ENCODE data around the gene GCN1. TPM values are rescaled to one million over a fixed set of nuclear protein-coding genes. Genes with fewer than 3 reads are reported as not detected.

Gene GCN1
- total RNA-seq, 1 experiment from 2014 or later: 117 TPM

GRCh38 chr12:120090206-120090605 is 104.3 kb downstream of the GCN1 start:
- no peak for DNase-seq (ENCODE audit: unreplicated experiment)
- intact Hi-C loops (cut with micrococcal nuclease): no loop called here
- no peak overlapping the region for H3K27ac Mint-ChIP-seq (ENCODE audit: low read depth, unreplicated experiment)
- no peaks in the 10 kb centered on the region for H3K27me3 Mint-ChIP-seq (ENCODE audit: insufficient read depth, unreplicated experiment)
- POLR2A ChIA-PET: interaction anchor here (2.8 to 6.1 kb wide), 2 partner anchors 26 to 101 kb away, joined by 15 to 46 read pairs; partner anchors contain the start of genes BICDL1 and RAB35
- peaks cover 25% of the 10 kb centered on the region for H3K36me3 Mint-ChIP-seq (ENCODE audit: insufficient read depth, unreplicated experiment)
- CTCF ChIA-PET: interaction anchor here (0.7 to 1.3 kb wide), 4 partner anchors 61 to 343 kb away, joined by 3 read pairs; partner anchors contain the start of gene RPLP0
- no peak overlapping the region for H3K4me3 Mint-ChIP-seq (ENCODE audit: unreplicated experiment)
- H3K4me1 Mint-ChIP-seq (ENCODE audit: insufficient read depth, unreplicated experiment): peaks cover 23% of the 10 kb centered on the region
- no TSS peak for BruUV-seq (replicated peaks)
- H3K9me3 Mint-ChIP-seq (ENCODE audit: unreplicated experiment): no peaks in the 10 kb centered on the region
- no peak for TF ChIP-seq CTCF (IDR thresholded peaks at IDR 0.05; ENCODE audit: unreplicated experiment)

- Mint-ChIP-seq H3K4me3 (ENCODE audit: unreplicated experiment) (no peak overlapping the region), H3K4me1 (ENCODE audit: insufficient read depth, unreplicated experiment) (peaks cover 23% of the 10 kb centered on the region), H3K9me3 (ENCODE audit: unreplicated experiment) (no peaks in the 10 kb centered on the region), H3K36me3 (ENCODE audit: insufficient read depth, unreplicated experiment) (peaks cover 25% of the 10 kb centered on the region), H3K27ac (ENCODE audit: low read depth, unreplicated experiment) (no peak overlapping the region), H3K27me3 (ENCODE audit: insufficient read depth, unreplicated experiment) (no peaks in the 10 kb centered on the region)
- ChIA-PET CTCF (interaction anchor here (0.7 to 1.3 kb wide), 2 partner anchors 61 to 203 kb away, joined by 3 read pairs; no protein-coding TSS in a partner anchor), POLR2A (interaction anchor here (2.8 to 6.1 kb wide), 2 partner anchors 27 to 101 kb away, joined by 15 to 46 read pairs; partner anchors contain the start of genes BICDL1 and RAB35)
- BruUV-seq (replicated peaks): no TSS peak
- intact Hi-C loops (cut with micrococcal nuclease): no loop called here
- no peak for TF ChIP-seq CTCF (IDR thresholded peaks at IDR 0.05; ENCODE audit: unreplicated experiment)
- no peak for DNase-seq (ENCODE audit: unreplicated experiment)
These were observed 104.7 kb downstream of the GCN1 start for GRCh38 chr12:120089796-120090195.

GRCh38 chr12:120089105-120089504 is 105.4 kb downstream of the GCN1 start:
- intact Hi-C loops (cut with micrococcal nuclease): no loop called here
- H3K4me3 Mint-ChIP-seq (ENCODE audit: unreplicated experiment): no peak overlapping the region
- POLR2A ChIA-PET: interaction anchor here (0.6 to 6.1 kb wide), 3 partner anchors 28 to 100 kb away, joined by 3 to 46 read pairs (median 15); partner anchors contain the start of genes BICDL1 and RAB35
- no peak for TF ChIP-seq CTCF (IDR thresholded peaks at IDR 0.05; ENCODE audit: unreplicated experiment)
- peaks cover 23% of the 10 kb centered on the region for H3K4me1 Mint-ChIP-seq (ENCODE audit: insufficient read depth, unreplicated experiment)
- no peak for DNase-seq (ENCODE audit: unreplicated experiment)
- no TSS peak for BruUV-seq (replicated peaks)
- no peak overlapping the region for H3K27ac Mint-ChIP-seq (ENCODE audit: low read depth, unreplicated experiment)
- H3K36me3 Mint-ChIP-seq (ENCODE audit: insufficient read depth, unreplicated experiment): peaks cover 22% of the 10 kb centered on the region
- H3K27me3 Mint-ChIP-seq (ENCODE audit: insufficient read depth, unreplicated experiment): no peaks in the 10 kb centered on the region
- CTCF ChIA-PET: interaction anchor here (0.7 to 1.0 kb wide), 2 partner anchors 100 to 127 kb away, joined by 3 to 5 read pairs; partner anchors contain the start of gene BICDL1
- H3K9me3 Mint-ChIP-seq (ENCODE audit: unreplicated experiment): no peaks in the 10 kb centered on the region

DNA sequence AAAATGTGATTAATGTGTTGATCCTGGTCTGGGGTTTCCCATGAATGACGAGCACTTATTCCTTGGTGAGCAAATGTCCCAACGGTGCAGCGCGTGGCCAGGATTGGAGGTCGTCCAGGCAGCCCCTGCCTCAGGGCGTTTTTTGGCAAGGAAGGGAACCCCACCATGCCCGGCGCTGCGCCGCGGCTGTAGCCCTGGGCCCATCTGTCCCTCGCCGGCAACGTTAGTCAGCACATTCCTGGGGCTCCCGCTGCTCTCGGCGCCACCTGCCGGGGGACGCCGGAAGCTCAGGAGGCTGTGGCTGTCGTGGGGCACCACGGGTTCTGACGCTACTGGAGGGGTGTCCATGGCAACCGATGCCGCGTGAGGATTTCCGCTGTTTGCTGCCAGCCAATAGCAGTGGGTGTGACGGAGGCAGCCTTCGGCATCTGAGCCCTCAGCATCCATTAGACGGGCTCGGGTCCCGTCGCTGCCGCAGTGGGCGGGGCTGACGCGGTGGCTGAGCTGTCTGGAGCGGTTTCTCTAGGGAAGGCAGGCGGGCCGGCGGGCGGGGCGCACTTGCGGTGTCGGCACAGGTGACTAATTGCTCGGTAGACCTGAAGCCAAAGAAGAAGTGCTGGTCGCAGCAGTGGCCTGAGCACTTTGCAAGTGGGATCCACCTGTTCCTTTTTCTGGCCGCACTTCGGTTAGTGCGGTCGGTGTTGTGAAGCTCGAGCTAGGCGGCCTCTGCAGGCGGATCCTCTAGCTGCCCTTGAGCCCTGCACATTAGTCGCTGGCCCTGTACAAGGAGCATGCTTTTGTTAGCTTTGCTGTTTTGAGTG is 107.5 kb downstream of the GCN1 start:
- POLR2A ChIA-PET: interaction anchor here (0.5 to 6.1 kb wide), 19 partner anchors 8 to 419 kb away, joined by 3 to 49 read pairs (median 4); partner anchors contain the start of genes BICDL1, PRKAB1 and RAB35
- peaks cover 23% of the 10 kb centered on the region for H3K36me3 Mint-ChIP-seq (ENCODE audit: insufficient read depth, unreplicated experiment)

More for the DNA sequence above, 107.5 kb downstream of the GCN1 start:
- BruUV-seq (replicated peaks): no TSS peak
- H3K4me3 Mint-ChIP-seq (ENCODE audit: unreplicated experiment): peak overlapping the region; percentile 70
- H3K9me3 Mint-ChIP-seq (ENCODE audit: unreplicated experiment): no peaks in the 10 kb centered on the region
- DNase-seq (ENCODE audit: unreplicated experiment): peak; percentile 98
- intact Hi-C loops (cut with micrococcal nuclease): loop anchor here (1.0 to 2.0 kb wide), 3 partner anchors 26 to 146 kb away; no protein-coding TSS in a partner anchor
- H3K27ac Mint-ChIP-seq (ENCODE audit: low read depth, unreplicated experiment): peak overlapping the region; percentile 79
- CTCF ChIA-PET: interaction anchor here (0.6 to 1.8 kb wide), 14 partner anchors 9 to 118 kb away, joined by 3 to 10 read pairs (median 4); no protein-coding TSS in a partner anchor
- H3K4me1 Mint-ChIP-seq (ENCODE audit: insufficient read depth, unreplicated experiment): peaks cover 23% of the 10 kb centered on the region
- H3K27me3 Mint-ChIP-seq (ENCODE audit: insufficient read depth, unreplicated experiment): no peaks in the 10 kb centered on the region
- TF ChIP-seq CTCF (IDR thresholded peaks at IDR 0.05; ENCODE audit: unreplicated experiment): peak; percentile 95
